A204.1 (cell line): ENCODE measurements around the gene PCNT.
A peak's percentile ranks its signal among the peaks of the same experiment; 100 is the strongest.
"Not testable (repeated sequence)": the region's sequence is repeated elsewhere in the genome, so short reads cannot be mapped to it uniquely, and the experiment has no call there.

Experiments
- FAIRE-seq: peaks from 2 replicates; lab custom pipeline; 2012; peaks lifted over from hg19 to GRCh38; lab: Jason Lieb, UNC

PCNT gene

GRCh38 chr21:46384556-46384955 is 60.6 kb downstream of the PCNT start:
- FAIRE-seq: no peak

DNA sequence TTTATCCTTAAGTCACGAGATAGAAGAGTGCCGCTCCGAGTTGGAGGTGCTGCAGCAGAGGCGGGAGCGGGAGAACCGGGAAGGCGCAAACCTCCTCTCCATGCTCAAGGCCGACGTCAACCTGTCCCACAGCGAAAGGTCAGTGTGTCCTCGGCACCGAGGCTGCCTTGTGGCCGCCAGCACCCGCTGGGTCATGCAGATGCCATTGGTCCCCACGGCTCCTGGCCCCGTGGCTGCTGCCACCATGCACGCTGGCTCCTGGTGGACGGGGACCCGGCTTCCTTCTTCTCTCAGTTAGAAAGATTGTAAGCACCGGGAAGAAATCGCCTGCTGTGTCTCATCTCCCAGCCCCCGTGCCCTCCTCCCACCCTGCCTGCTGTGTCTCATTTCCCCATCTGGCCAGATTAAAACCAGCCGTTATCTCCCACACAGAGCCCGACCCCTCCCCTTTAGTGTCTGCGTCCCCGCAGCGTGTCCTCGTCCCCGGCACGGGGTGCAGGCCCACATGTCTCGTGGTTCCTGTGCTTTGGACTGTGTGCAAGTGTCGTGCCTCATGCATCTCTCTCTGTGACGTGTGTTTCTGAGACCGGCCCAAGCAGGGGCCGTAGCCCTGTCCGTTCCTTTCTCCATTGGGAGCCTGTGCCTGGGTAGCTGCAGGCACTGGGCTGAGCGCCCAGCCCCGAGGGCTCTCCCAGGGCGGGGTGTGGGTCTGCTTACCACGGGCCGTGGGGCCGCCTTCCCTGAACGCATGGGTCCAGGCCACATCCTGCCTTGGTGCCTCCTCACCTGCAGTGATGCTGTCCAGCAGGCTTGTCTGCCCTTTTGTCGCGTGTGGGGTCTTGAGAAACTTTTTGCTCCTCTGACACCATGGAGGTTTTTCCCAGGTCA is 62.1 kb downstream of the PCNT start:
- FAIRE-seq: no peak

GRCh38 chr21:46386734-46387088 is 62.8 kb downstream of the PCNT start:
- FAIRE-seq: no peak

DNA sequence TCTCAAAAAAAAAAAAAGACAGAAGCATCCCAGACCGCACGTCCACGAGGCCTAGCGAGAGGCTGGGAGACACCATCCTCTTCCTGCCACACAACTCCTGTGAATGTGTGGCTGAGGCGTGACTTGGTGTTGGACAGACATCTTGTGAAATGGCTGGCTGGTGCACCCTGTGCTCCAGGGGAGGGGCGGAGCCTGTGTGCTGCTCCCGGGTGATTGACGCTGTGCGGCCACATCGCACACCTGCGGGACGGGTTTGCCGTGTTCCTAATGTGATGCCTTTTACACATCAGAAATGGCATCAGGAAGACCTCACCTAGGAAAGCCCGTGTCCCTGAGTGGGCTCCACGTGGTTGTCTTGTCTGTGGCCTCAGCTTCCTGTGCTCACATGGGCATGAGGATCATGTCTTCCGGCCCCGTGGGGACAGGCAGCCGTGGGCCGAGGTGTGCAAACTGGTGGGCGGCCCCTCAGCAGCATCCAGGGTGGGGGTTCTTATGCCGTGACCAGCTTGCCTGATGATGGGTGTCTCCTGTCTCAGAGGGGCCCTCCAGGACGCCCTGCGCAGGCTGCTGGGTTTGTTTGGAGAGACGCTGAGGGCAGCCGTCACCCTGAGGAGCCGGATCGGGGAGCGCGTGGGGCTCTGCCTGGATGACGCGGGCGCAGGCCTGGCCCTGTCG is 64.4 kb downstream of the PCNT start:
- FAIRE-seq: no peak

GRCh38 chr21:46388896-46389295 is 64.9 kb downstream of the PCNT start:
- FAIRE-seq: no peak

GRCh38 chr21:46390603-46391545 is 66.9 kb downstream of the PCNT start:
- no peak for FAIRE-seq

DNA sequence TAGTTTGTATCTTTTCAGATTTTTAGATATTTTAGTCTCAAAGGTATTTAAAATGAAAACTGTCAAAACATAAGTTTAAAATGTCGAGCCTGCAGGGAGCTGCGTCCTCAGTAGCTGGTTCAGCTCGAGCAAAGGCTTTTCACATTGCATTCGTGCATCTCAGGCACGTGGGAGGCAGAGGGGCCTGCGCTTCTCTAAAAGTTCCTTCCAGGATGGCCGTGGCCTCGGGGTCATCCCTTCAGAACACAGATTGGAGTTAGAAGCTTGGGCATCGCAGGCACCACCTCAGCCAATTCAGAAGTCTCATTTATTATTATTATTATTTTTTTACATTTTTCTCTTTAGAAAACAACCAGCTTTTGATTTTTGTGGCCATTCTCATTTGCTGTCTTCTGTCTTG is 67.8 kb downstream of the PCNT start:
- no peak for FAIRE-seq

- no peak for FAIRE-seq
Observed at GRCh38 chr21:46392921-46393320, 69.0 kb downstream of the PCNT start.

GRCh38 chr21:46393451-46393940 is 69.5 kb downstream of the PCNT start:
- FAIRE-seq: no peak

DNA sequence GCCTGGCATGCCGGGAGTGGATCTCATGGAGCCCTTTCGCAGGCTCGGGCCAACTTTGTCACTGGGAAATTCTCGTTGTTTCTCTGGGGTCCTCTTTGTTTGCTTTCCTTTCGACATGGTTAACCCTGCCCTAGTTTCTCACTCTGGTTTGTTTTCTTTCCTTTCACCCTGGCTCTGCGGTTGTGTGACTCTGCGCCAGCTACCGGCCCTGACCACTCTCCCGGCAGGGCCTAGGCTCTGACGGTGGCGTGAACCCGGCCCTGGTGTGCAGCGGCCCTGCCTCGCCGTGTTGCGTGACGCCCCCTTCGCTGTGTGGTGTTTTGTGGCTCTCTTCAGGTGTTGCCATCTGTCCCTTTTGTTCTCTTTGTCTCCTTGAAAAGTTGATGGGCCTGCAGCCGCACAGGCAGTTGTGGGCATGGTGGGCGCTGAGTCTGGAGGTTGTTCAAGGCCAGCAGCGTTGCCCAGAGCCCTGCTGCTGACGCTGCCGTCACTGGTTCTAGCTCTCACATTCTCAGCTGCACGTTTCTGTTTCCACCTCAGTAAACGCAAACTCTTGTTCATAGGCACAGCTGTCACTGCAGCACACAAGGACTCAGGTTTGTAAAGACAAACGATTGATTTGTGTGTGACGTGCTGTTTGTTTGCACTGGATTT is 70.1 kb downstream of the PCNT start:
- FAIRE-seq: no peak

DNA sequence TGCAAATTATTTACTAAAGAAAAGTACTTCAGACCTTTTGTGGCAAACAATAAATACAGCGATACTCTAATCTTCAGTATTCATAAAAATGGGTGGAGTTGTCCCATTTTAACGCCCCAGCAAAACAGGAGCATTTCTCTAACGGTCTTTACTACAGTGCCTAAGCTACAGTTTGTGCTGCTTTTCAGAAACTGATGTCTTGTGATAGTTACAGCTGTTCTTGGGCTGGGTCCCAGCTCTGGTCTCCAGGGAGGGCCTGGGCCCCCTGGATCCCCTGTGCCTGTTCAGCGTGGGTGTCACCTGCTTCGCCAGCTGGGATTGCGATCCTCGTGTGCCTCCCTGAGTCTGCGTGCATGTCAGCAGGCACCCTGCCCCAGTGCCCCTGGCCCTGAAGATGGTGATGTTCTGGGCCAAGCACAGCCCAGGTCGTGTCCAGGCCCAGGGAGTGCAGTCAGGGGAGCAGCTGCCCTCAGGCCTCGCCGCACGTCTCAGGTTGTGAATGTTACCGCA is 70.7 kb downstream of the PCNT start:
- no peak for FAIRE-seq

- FAIRE-seq: no peak
Observed at GRCh38 chr21:46397211-46397905, 73.4 kb downstream of the PCNT start.

GRCh38 chr21:46397993-46398392 is 74.0 kb downstream of the PCNT start:
- FAIRE-seq: no peak

GRCh38 chr21:46399129-46399528 is 75.2 kb downstream of the PCNT start:
- no peak for FAIRE-seq

DNA sequence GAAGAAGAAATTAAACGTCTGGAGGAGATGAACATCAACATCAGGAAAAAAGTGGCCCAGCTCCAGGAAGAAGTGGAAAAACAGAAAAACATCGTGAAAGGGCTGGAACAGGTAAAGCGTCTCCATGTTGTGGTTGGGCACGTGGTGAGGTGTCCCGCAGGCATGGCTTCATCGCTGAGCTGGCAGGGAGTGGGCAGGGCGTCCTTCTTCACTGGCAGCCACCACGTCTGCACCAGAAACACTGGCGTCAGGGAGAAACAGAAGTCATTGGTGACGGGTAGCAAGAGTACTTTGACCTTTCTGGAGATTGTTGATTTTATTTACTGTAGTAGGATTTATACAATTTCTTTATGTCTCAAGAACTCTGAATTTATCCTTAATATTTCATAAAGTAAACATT is 75.7 kb downstream of the PCNT start:
- FAIRE-seq: no peak

DNA sequence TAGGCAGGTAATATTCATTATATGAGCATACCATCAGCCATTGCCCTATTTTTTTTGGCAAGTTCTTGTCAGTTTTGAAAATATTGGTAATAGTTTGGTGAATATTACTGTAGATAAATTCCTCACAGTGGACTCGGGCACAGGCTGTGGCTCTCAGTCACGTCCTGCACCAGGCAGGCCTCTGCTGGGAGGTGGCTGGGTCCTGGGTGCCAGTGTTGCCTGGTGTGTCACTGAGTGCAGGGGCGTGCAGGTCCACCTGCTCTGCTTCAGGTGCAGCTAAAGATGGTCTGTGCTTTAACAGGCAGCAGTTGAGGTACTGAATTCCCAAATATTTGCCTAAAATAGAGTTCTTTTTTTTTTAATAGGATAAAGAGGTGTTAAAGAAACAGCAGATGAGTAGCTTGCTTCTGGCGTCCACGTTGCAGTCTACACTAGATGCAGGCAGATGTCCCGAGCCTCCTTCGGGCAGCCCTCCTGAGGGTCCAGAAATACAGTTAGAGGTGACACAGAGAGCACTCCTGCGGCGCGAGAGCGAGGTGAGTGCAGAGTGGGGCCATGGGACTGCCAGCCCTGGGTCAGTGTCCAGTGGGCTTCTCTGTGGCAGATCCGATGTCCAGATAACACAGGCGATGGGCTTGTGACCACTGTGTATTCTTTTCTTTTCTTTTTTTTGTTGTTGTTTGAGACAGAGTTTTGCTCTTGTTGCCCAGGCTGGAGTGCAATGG is 77.4 kb downstream of the PCNT start:
- FAIRE-seq: no peak

- no peak for FAIRE-seq
Observed at GRCh38 chr21:46402421-46402820, 78.5 kb downstream of the PCNT start.

GRCh38 chr21:46403234-46403811 is 79.4 kb downstream of the PCNT start:
- FAIRE-seq: not testable (repeated sequence)

- no peak for FAIRE-seq
Observed at GRCh38 chr21:46404306-46404705, 80.3 kb downstream of the PCNT start.

DNA sequence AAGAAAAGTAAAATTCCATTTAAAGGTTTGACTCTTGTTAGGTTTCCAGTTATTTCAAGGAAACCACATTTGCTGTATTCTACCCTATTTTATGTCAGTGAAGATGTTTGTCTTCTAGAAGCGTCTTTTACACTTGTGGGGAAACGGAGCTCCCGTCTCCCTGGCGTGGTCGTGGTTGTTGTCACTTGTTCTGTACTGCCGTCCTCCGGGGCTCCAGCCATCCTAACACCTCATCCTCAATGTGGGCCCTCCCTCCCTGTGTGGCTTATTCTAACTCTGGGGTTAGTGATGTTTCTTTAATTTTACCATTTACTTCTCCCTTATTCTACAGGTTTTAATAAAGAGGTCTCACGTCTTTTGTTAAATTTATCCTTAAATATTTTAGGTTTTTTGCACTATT is 82.0 kb downstream of the PCNT start:
- FAIRE-seq: peak; percentile 30
